PC-3 (cell line): ENCODE data around the gene GMDS. TPM values are rescaled to one million over a fixed set of nuclear protein-coding genes. Genes with fewer than 3 reads are reported as not detected.

Experiments
- ATAC-seq: fragments of 200-7000 bp; cut with Tn5 transposase; 2 replicates; pipeline ENCODE4 v1.9.1; 2020; ENCODE audit warnings: mild to moderate bottlenecking, moderate library complexity
- BruUV-seq: library from RNA; stranded (reverse); fragments of 400-500 nt; replicated peaks from 2 replicates; lab custom pipeline; 2021; lab: Mats Ljungman, UMichigan
- CTCF ChIA-PET: fragments of 300-600 bp; sonication (Branson Sonifier 250); formaldehyde crosslinking; loops from one replicate; lab custom pipeline; 2022; ENCODE audit warnings: antibody characterized with exemption; lab: Charles Lee
- POLR2A ChIA-PET: fragments of 300-600 bp; sonication (Branson Sonifier 250); formaldehyde crosslinking; loops from one replicate; lab custom pipeline; 2022; ENCODE audit warnings: antibody characterized with exemption; ENCODE audit not compliant: unreplicated experiment; lab: Charles Lee
- DNase-seq: peaks from one replicate; pipeline ENCODE4 v3.0.0-alpha.2; 2015
- H2AFZ ChIP-seq: fragments of 300-600 bp; sonication (generic); 2 replicates; pipeline ENCODE4 v1.6.0; 2016; ENCODE audit warnings: antibody characterized with exemption, low read length
- H3F3A ChIP-seq: fragments of 300-600 bp; sonication (generic); one replicate; pipeline ENCODE4 v1.6.0; 2017; ENCODE audit warnings: antibody characterized with exemption, low read length, control low read depth, mild to moderate bottlenecking; ENCODE audit not compliant: unreplicated experiment
- H3K27ac ChIP-seq: fragments of 300-600 bp; sonication (generic); 2 replicates; pipeline ENCODE4 v1.5.1; 2016; ENCODE audit warnings: mild to moderate bottlenecking, low read length
- H3K27me3 ChIP-seq: fragments of 300-600 bp; sonication (generic); 2 replicates; pipeline ENCODE4 v1.6.1; 2016; ENCODE audit warnings: low read length, mixed read lengths
- H3K36me3 ChIP-seq: fragments of 300-600 bp; sonication (generic); 2 replicates; pipeline ENCODE4 v1.6.1; 2016; ENCODE audit warnings: low read depth, mixed run types, low read length, mixed read lengths
- H3K4me1 ChIP-seq: fragments of 300-600 bp; sonication (generic); 2 replicates; pipeline ENCODE4 v1.5.1; 2016; ENCODE audit warnings: low read length; ENCODE audit not compliant: insufficient read depth
- H3K4me2 ChIP-seq: fragments of 300-600 bp; sonication (generic); 2 replicates; pipeline ENCODE4 v1.6.0; 2016; ENCODE audit warnings: low read length
- H3K4me3 ChIP-seq: fragments of 300-600 bp; sonication (generic); 2 replicates; pipeline ENCODE4 v1.5.1; 2016; ENCODE audit warnings: mild to moderate bottlenecking, low read length, mixed read lengths
- H3K79me2 ChIP-seq: fragments of 300-600 bp; sonication (generic); 2 replicates; pipeline ENCODE4 v1.6.1; 2017; ENCODE audit warnings: low read length, mixed read lengths
- H3K9ac ChIP-seq: fragments of 300-600 bp; sonication (generic); 2 replicates; pipeline ENCODE4 v1.6.0; 2016; ENCODE audit warnings: mild to moderate bottlenecking, low read length
- H3K9me2 ChIP-seq: fragments of 300-600 bp; sonication (generic); replicated peaks from 2 replicates; pipeline ENCODE4 v1.6.1; 2016; ENCODE audit warnings: mixed run types, low read length, mixed read lengths
- H3K9me3 ChIP-seq: fragments of 300-600 bp; sonication (generic); 2 replicates; pipeline ENCODE4 v1.6.1; 2016; ENCODE audit warnings: low read length, mixed read lengths
- H4K20me1 ChIP-seq: fragments of 300-600 bp; sonication (generic); 2 replicates; pipeline ENCODE4 v1.6.1; 2016; ENCODE audit warnings: low read length, mixed read lengths
- EZH2 ChIP-seq: fragments of 300-600 bp; sonication (generic); IDR thresholded peaks from one replicate; pipeline ENCODE4 v1.6.1; 2017; ENCODE audit warnings: antibody characterized with exemption, mild to moderate bottlenecking, low read length; ENCODE audit not compliant: unreplicated experiment
- EZH2phosphoT487 ChIP-seq: fragments of 300-600 bp; sonication (generic); IDR thresholded peaks from 2 replicates; pipeline ENCODE4 v1.6.1; 2018; ENCODE audit warnings: mild to moderate bottlenecking, antibody characterized with exemption, low read length, borderline replicate concordance
- intact Hi-C: fragments of 100-400 bp; cut with micrococcal nuclease; formaldehyde crosslinking; loops from 2 replicates; pipeline ENCODE4 v1.9.0; 2023
- total RNA-seq: library from RNA; depleted of rRNA; stranded (reverse); fragments of >200 nt; gene quantifications from 2 replicates; pipeline ENCODE4 v1.2.3, GENCODE V29; 2014
- TF ChIP-seq, protein P1 (sequence below): fragments of 300-600 bp; sonication (generic); conservative IDR thresholded peaks from 2 replicates; pipeline ENCODE4 v1.5.1; 2017; ENCODE audit warnings: antibody characterized with exemption, low read depth, mild to moderate bottlenecking, low read length

GMDS gene
- total RNA-seq, 1 experiment from 2014 or later: 18.3 TPM

DNA sequence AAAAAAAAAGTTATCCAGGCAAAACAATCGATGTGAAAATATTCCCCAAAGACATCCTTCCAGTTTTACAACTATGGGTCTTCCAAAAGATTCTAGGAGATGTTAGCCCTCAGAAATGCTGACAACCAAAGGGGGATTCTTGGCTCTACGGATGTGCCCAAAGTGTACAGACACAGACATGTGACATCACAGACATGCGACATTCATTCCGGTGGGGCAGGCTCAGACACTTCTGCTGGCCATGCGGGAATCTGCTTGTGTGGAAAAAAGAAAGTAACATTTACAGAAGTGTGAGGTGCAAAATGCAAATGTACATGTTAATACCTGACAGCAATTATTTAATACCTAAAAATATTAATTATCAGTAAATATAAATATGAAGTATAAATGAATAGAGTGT is 367.1 kb downstream of the GMDS start:
- Histone ChIP-seq H3K9me3 (no peaks in the 10 kb centered on the region), H3K4me1 (no peaks in the 10 kb centered on the region), H3K27me3 (no peaks in the 10 kb centered on the region), H3F3A (no peaks in the 10 kb centered on the region), H3K4me3 (no peak overlapping the region), H3K9ac (no peak overlapping the region), H3K79me2 (no peaks in the 10 kb centered on the region), H4K20me1 (no peaks in the 10 kb centered on the region), H3K27ac (no peak overlapping the region), H2AFZ (no peak overlapping the region), H3K36me3 (no peaks in the 10 kb centered on the region), H3K4me2 (no peak overlapping the region), H3K9me2 (no peaks in the 10 kb centered on the region)
- no peak for DNase-seq
- BruUV-seq: no TSS peak
- ATAC-seq: no peak
- CTCF ChIA-PET: no interaction called here
- intact Hi-C loops: no loop called here
- POLR2A ChIA-PET: no interaction called here
- TF ChIP-seq, protein P1, sequence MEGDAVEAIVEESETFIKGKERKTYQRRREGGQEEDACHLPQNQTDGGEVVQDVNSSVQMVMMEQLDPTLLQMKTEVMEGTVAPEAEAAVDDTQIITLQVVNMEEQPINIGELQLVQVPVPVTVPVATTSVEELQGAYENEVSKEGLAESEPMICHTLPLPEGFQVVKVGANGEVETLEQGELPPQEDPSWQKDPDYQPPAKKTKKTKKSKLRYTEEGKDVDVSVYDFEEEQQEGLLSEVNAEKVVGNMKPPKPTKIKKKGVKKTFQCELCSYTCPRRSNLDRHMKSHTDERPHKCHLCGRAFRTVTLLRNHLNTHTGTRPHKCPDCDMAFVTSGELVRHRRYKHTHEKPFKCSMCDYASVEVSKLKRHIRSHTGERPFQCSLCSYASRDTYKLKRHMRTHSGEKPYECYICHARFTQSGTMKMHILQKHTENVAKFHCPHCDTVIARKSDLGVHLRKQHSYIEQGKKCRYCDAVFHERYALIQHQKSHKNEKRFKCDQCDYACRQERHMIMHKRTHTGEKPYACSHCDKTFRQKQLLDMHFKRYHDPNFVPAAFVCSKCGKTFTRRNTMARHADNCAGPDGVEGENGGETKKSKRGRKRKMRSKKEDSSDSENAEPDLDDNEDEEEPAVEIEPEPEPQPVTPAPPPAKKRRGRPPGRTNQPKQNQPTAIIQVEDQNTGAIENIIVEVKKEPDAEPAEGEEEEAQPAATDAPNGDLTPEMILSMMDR: no peak
- TF ChIP-seq EZH2phosphoT487: no peak
- no peak for TF ChIP-seq EZH2

- TF ChIP-seq, protein P1: no peak
- TF ChIP-seq EZH2phosphoT487 (no peak), EZH2 (no peak)
- no peak for ATAC-seq
- CTCF ChIA-PET: no interaction called here
Observed at GRCh38 chr6:1873781-1874180, 371.6 kb downstream of the GMDS start.

GRCh38 chr6:1872649-1873131 is 372.7 kb downstream of the GMDS start:
- Histone ChIP-seq H3K4me1 (peaks cover 4% of the 10 kb centered on the region; the same call in 1 of the 2 replicates), H3K9me2 (no peaks in the 10 kb centered on the region), H3K79me2 (no peaks in the 10 kb centered on the region), H3K4me3 (no peak overlapping the region), H3K9me3 (no peaks in the 10 kb centered on the region), H2AFZ (no peak overlapping the region), H3K27me3 (no peaks in the 10 kb centered on the region), H3K27ac (no peak overlapping the region), H3K4me2 (no peak overlapping the region), H4K20me1 (no peaks in the 10 kb centered on the region), H3K9ac (no peak overlapping the region), H3K36me3 (no peaks in the 10 kb centered on the region), H3F3A (no peaks in the 10 kb centered on the region)
- DNase-seq (no peak), ATAC-seq (no peak)
- intact Hi-C loops: no loop called here
- no TSS peak for BruUV-seq
- POLR2A ChIA-PET: no interaction called here
- TF ChIP-seq EZH2: no peak
- TF ChIP-seq EZH2phosphoT487: no peak
- TF ChIP-seq, protein P1: no peak
- CTCF ChIA-PET: no interaction called here

More at GRCh38 chr6:1873781-1874180, 371.6 kb downstream of the GMDS start:
- H3K4me1 ChIP-seq: peaks cover 4% of the 10 kb centered on the region; the same call in 1 of the 2 replicates
- H3K4me2 ChIP-seq: no peak overlapping the region
- intact Hi-C loops: no loop called here
- H4K20me1 ChIP-seq: no peaks in the 10 kb centered on the region
- no peaks in the 10 kb centered on the region for H3K36me3 ChIP-seq
- no peak for DNase-seq
- H3K27me3 ChIP-seq: no peaks in the 10 kb centered on the region
- POLR2A ChIA-PET: no interaction called here
- H3K9ac ChIP-seq: no peak overlapping the region
- no peaks in the 10 kb centered on the region for H3K9me2 ChIP-seq
- H3K27ac ChIP-seq: no peak overlapping the region
- no TSS peak for BruUV-seq
- no peak overlapping the region for H3K4me3 ChIP-seq
- no peak overlapping the region for H2AFZ ChIP-seq
- no peaks in the 10 kb centered on the region for H3K79me2 ChIP-seq
- H3K9me3 ChIP-seq: no peaks in the 10 kb centered on the region
- no peaks in the 10 kb centered on the region for H3F3A ChIP-seq
